ENCODE results near the gene ARHGAP27. TPM values are rescaled to one million over a fixed set of nuclear protein-coding genes. Genes with fewer than 3 reads are reported as not detected.
"Not testable (repeated sequence)": the region's sequence is repeated elsewhere in the genome, so short reads cannot be mapped to it uniquely, and the experiment has no call there.

The ARHGAP27 gene
- polyA plus RNA-seq, 1 donor, result 90.4 TPM

DNA sequence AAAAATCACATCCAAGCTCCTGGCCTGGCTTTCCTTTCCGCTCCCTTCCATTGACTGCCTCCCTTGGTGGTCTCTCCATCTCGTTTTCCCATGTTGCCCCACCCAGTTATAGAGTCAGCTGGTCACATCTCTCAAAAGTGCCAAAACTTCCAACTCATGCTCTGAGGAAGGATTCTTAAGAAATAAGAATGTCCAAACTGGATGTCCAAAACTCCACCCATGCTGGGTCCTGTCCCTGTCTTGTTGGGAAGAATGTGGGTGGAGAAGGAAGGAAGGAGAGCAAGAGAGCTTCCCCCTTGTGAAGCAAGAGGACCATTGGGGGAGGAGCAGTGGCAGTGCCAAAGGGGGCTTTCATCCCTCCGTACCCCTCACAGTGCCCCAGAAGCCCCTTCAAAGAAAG is 71.2 kb downstream of the ARHGAP27 start:
- H3K9me3 ChIP-seq (ENCODE audit: control insufficient read depth, low read depth, low read length), result no peaks in the 10 kb centered on the region
- H3K36me3 ChIP-seq (ENCODE audit: control insufficient read depth, insufficient read depth, low read length), result no peaks in the 10 kb centered on the region
- WGBS (ENCODE audit: insufficient coverage, low lambda C conversion rate), result 50% methylated on average over 1 of the region's 3 CpGs
- H3K27me3 ChIP-seq (ENCODE audit: control insufficient read depth, insufficient read depth, low read length), result peaks cover 19% of the 10 kb centered on the region
- H3K27ac ChIP-seq (ENCODE audit: low read length), result no peak overlapping the region
- DNase-seq, result no peak
- no peak overlapping the region for H3K4me3 ChIP-seq (ENCODE audit: low read length)
- H3K4me1 ChIP-seq (ENCODE audit: control insufficient read depth, insufficient read depth, low read length), result no peaks in the 10 kb centered on the region

DNA sequence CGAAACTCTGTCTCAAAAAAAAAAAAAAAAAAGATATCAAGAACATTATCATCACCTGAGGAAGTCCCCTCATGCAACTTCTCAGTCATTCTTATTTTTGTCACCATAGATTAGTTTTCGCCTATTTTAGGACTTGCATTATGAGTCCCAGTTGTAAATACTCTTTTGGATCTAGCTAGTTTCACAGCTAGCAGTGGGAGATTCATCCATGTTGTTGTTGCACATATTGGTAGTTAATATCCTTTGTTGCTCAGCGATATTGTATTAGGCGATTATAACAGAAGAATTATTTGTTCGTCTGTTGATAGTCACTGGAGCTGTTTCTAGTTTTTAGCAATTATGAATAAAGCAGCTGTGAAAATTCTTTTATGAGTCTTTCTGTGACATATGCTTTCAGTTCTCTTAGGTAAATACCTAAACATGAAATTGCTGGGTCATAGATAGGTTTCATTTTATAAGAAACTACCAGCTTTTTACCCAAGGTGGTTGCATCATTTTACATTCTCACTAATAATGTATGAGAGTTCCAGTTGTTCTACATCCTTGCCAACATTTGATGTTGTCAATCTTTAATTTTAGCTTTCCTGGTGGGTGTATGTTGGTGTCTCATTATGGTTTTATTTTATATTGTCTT is 75.2 kb downstream of the ARHGAP27 start:
- Histone ChIP-seq H3K4me3 (ENCODE audit: low read length) (no peak overlapping the region), H3K36me3 (ENCODE audit: control insufficient read depth, insufficient read depth, low read length) (no peaks in the 10 kb centered on the region), H3K4me1 (ENCODE audit: control insufficient read depth, insufficient read depth, low read length) (no peaks in the 10 kb centered on the region), H3K9me3 (ENCODE audit: control insufficient read depth, low read depth, low read length) (no peaks in the 10 kb centered on the region), H3K27ac (ENCODE audit: low read length) (no peak overlapping the region), H3K27me3 (ENCODE audit: control insufficient read depth, insufficient read depth, low read length) (peaks cover 13% of the 10 kb centered on the region)
- no CpG with 5 or more reads among the region's 5 CpGs for WGBS (ENCODE audit: insufficient coverage, low lambda C conversion rate)
- DNase-seq, result no peak

DNA sequence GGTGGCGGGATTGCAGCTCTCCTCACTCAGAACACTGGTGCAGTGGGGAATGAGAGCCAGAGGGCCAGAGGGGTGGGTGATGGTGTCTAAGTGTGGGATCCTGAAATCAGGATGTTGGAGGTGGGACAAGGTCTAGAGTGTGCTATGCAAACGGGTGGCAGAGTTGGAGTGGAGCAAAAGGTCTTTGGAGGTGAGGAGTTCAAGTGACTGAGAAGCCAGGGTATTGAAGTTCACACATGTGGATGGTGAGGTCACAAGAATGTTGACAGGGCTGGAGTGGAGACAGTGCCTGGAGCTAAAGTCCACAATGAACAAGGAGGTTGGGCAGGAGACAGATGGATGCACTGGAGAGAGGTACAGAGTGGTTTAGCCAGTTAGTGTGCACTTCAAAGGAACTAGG is 77.6 kb downstream of the ARHGAP27 start:
- no peak overlapping the region for H3K27ac ChIP-seq (ENCODE audit: low read length)
- H3K36me3 ChIP-seq (ENCODE audit: control insufficient read depth, insufficient read depth, low read length), result no peaks in the 10 kb centered on the region
- peak; percentile 35 to 46 for DNase-seq
- no peaks in the 10 kb centered on the region for H3K4me1 ChIP-seq (ENCODE audit: control insufficient read depth, insufficient read depth, low read length)
- WGBS (ENCODE audit: insufficient coverage, low lambda C conversion rate), result 14% methylated on average over 1 of the region's 2 CpGs
- H3K4me3 ChIP-seq (ENCODE audit: low read length), result no peak overlapping the region
- H3K27me3 ChIP-seq (ENCODE audit: control insufficient read depth, insufficient read depth, low read length), result no peaks in the 10 kb centered on the region
- H3K9me3 ChIP-seq (ENCODE audit: control insufficient read depth, low read depth, low read length), result no peaks in the 10 kb centered on the region

DNA sequence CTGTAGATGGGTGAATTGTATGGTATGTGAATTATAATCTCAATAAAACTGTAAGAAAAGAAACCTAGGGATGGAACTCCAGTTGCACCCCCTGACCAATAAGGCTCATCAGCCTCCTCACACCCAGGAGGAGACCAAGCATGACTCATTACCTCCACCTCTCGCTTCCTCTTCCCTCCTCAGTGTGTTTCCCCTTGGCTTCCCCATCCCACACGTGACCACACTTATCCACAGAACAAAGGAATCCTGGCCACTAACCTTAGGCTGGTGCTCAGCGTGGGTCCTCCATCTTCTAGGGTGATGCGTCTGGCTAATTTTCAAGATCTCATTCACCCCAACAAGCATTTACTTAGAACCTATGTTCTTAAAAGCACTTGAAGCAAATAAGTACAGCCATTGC is 79.6 kb downstream of the ARHGAP27 start:
- H3K27ac ChIP-seq (ENCODE audit: low read length), result no peak overlapping the region
- no peak for DNase-seq
- H3K36me3 ChIP-seq (ENCODE audit: control insufficient read depth, insufficient read depth, low read length), result no peaks in the 10 kb centered on the region
- no peaks in the 10 kb centered on the region for H3K4me1 ChIP-seq (ENCODE audit: control insufficient read depth, insufficient read depth, low read length)
- no peaks in the 10 kb centered on the region for H3K27me3 ChIP-seq (ENCODE audit: control insufficient read depth, insufficient read depth, low read length)
- no peak overlapping the region for H3K4me3 ChIP-seq (ENCODE audit: low read length)
- WGBS (ENCODE audit: insufficient coverage, low lambda C conversion rate), result 80% methylated on average over 1 of the region's 4 CpGs
- no peaks in the 10 kb centered on the region for H3K9me3 ChIP-seq (ENCODE audit: control insufficient read depth, low read depth, low read length)

DNA sequence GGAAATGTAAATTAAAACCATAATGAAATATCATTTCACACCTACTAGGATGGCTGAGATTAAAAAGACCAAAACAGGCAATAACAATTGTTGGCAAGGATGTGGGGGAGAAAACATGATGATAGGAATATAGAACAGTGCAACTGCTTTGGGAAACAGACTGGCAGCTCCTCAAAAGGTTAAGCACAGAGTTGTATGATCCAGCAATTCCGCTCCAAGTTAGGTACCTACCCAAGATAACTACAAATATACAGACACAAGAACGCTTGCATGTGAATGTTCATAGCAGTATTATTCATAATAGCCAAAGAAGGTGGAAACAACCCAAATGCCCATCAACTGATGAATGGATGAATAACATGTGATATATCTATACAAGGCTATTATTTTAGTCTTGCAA is 80.8 kb downstream of the ARHGAP27 start:
- no peak overlapping the region for H3K4me3 ChIP-seq (ENCODE audit: low read length)
- no peak overlapping the region for H3K27ac ChIP-seq (ENCODE audit: low read length)
- no peaks in the 10 kb centered on the region for H3K36me3 ChIP-seq (ENCODE audit: control insufficient read depth, insufficient read depth, low read length)
- H3K4me1 ChIP-seq (ENCODE audit: control insufficient read depth, insufficient read depth, low read length), result no peaks in the 10 kb centered on the region
- no peak for DNase-seq
- no CpG with 5 or more reads among the region's 2 CpGs for WGBS (ENCODE audit: insufficient coverage, low lambda C conversion rate)
- H3K27me3 ChIP-seq (ENCODE audit: control insufficient read depth, insufficient read depth, low read length), result no peaks in the 10 kb centered on the region
- H3K9me3 ChIP-seq (ENCODE audit: control insufficient read depth, low read depth, low read length), result no peaks in the 10 kb centered on the region

DNA sequence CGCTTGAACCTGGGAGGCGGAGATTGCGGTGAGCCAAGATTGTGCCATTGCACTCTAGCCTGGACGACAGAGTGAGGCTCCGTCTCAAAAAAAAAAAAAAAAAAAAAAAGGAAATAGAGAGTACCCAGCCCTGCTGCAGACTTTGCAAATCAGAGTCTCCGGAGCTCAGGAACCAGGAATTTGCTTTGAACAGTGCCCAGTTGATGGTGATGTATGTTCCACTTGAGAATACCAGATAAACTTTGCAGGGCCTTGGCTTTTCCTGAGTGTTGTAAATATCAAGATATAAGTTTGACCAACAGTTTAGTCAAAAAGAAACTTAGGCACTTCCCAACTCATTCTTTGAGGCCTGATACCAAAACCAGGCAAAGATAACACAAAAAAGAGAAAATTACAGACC is 85.2 kb downstream of the ARHGAP27 start:
- Histone ChIP-seq H3K4me1 (ENCODE audit: control insufficient read depth, insufficient read depth, low read length) (peaks cover 6% of the 10 kb centered on the region), H3K36me3 (ENCODE audit: control insufficient read depth, insufficient read depth, low read length) (no peaks in the 10 kb centered on the region), H3K27me3 (ENCODE audit: control insufficient read depth, insufficient read depth, low read length) (no peaks in the 10 kb centered on the region), H3K9me3 (ENCODE audit: control insufficient read depth, low read depth, low read length) (no peaks in the 10 kb centered on the region), H3K4me3 (ENCODE audit: low read length) (no peak overlapping the region), H3K27ac (ENCODE audit: low read length) (no peak overlapping the region)
- no CpG with 5 or more reads among the region's 6 CpGs for WGBS (ENCODE audit: insufficient coverage, low lambda C conversion rate)
- DNase-seq, result no peak

DNA sequence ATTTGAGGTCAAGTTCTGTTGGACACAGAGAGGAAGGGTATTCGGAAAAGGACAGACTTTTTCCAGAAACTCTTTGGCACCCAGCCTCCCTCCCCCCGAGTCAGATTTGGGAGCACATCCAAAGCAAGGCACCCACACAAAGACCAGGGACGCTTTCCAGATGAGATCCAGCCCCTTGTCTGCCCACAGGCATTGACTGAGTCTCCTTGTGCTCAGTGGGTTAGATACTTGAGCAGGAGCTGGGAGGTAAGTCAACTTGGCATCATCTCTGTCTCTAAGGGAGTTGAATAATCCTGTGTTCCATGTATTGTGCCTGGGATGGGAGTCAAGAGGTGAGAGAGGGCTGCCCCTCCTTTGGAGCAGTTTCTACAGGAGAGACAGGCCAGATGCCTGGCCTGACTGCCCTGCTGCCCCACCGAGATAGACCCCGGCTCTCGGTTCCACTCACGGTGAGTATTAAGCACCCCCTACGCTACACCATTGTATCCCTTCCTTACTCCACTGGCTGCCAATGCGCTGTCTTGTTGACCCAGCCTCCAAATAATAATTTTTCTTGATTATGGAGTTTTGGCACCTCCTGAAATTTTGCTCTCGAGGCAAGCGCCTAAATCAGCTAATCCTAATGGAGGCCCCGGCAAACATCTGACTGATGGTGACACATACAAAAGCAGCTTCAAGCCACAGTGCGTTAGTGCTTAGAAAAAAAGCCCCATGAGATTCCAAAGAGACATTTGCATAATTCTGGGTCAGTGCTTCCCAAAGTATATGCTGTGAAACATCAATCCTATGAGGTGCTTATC is 86.3 kb downstream of the ARHGAP27 start:
- Histone ChIP-seq H3K4me3 (ENCODE audit: low read length) (no peak overlapping the region), H3K27ac (ENCODE audit: low read length) (no peak overlapping the region), H3K9me3 (ENCODE audit: control insufficient read depth, low read depth, low read length) (no peaks in the 10 kb centered on the region), H3K27me3 (ENCODE audit: control insufficient read depth, insufficient read depth, low read length) (no peaks in the 10 kb centered on the region), H3K36me3 (ENCODE audit: control insufficient read depth, insufficient read depth, low read length) (no peaks in the 10 kb centered on the region), H3K4me1 (ENCODE audit: control insufficient read depth, insufficient read depth, low read length) (peaks cover 13% of the 10 kb centered on the region)
- DNase-seq, result no peak
- WGBS (ENCODE audit: insufficient coverage, low lambda C conversion rate), result 100% methylated on average over 2 of the region's 13 CpGs

DNA sequence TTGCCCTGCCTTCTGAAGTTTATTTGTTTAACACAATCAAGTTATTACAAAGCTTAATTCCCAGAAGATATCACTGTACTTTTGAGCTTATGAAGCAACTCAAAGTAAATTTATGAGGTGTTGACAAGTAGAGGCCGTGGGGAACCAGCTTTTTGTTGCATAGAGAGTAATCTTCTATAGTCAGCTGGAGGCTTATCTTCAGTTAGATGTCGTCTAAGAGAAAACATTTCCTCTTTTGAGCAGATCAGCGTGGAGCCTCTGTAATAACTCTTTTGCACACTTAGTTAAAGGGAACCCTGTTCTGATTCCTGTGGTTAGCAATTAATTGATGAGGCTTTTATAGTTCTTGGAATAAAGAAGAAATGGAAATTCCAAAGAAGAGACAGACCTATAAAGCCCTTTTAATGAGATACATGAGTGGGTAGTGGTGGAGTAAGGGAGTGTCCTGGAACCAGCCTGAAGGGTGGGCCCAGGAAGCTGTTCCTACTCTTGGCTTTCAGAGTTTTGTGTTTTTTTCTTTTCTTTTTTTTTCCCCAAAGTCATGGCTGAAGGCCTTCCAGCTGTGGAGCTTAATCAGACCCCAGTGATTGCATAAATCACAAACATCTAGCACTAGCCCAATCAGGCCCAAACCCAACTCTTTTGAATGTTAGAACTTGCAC is 87.0 kb downstream of the ARHGAP27 start:
- DNase-seq, result peak; percentile 42 to 63
- Histone ChIP-seq H3K27ac (ENCODE audit: low read length) (no peak overlapping the region), H3K36me3 (ENCODE audit: control insufficient read depth, insufficient read depth, low read length) (no peaks in the 10 kb centered on the region), H3K9me3 (ENCODE audit: control insufficient read depth, low read depth, low read length) (no peaks in the 10 kb centered on the region), H3K27me3 (ENCODE audit: control insufficient read depth, insufficient read depth, low read length) (no peaks in the 10 kb centered on the region), H3K4me3 (ENCODE audit: low read length) (no peak overlapping the region), H3K4me1 (ENCODE audit: control insufficient read depth, insufficient read depth, low read length) (peaks cover 13% of the 10 kb centered on the region)
- WGBS (ENCODE audit: insufficient coverage, low lambda C conversion rate), result 0% methylated on average over 1 of the region's 3 CpGs

DNA sequence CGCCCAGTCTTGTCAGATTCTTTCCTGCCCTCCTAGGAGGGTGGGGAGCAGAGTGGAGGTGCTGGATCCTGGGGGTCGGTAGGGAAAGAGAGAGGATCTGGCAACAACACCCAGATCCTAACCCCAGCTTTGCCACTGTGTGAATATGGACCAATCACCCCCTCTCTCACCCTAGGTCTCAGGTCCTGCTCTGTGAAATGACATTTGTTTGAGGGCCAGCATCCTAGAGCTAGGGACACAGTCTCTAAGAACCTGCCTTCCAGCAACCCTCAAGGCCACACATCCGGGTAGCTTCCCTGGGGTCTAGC is 87.5 kb downstream of the ARHGAP27 start:
- Histone ChIP-seq H3K4me3 (ENCODE audit: low read length) (no peak overlapping the region), H3K27ac (ENCODE audit: low read length) (no peak overlapping the region), H3K36me3 (ENCODE audit: control insufficient read depth, insufficient read depth, low read length) (no peaks in the 10 kb centered on the region), H3K9me3 (ENCODE audit: control insufficient read depth, low read depth, low read length) (no peaks in the 10 kb centered on the region), H3K4me1 (ENCODE audit: control insufficient read depth, insufficient read depth, low read length) (peaks cover 13% of the 10 kb centered on the region), H3K27me3 (ENCODE audit: control insufficient read depth, insufficient read depth, low read length) (no peaks in the 10 kb centered on the region)
- WGBS (ENCODE audit: insufficient coverage, low lambda C conversion rate), result 40% methylated on average over 1 of the region's 3 CpGs
- no peak for DNase-seq

DNA sequence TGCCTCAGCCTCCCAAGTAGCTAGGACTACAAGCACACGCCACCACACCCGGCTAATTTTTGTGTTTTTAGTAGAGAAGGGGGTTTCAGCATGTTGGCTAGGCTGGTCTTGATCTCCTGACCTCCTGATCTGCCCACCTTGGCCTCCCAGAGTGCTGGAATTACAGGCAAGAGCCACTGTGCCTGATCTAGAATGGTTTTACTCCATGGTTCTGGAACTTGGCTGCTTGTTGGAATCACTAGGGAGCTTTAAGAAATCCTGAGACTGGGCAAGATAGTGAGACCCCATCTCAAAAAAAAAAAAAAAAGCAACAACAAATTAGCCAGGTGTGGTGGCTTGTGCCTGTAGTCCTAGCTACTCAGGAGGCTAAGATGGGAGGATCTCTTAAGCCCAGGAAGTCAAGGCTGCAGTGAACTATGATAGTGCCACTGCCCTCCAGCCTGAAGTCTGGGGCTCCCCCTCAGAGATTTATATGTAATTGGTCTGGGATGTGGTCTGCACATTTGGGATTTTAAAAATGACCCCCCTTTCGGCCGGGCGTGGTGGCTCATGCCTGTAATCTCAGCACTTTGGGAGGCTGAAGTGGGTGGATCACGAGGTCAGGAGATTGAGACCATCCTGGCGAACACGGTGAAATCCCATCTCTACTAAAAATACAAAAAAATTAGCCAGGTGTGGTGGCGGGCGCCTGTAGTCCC is 88.6 kb downstream of the ARHGAP27 start:
- WGBS (ENCODE audit: insufficient coverage, low lambda C conversion rate), result no CpG with 5 or more reads among the region's 10 CpGs
- not testable (repeated sequence) for DNase-seq; H3K9me3 ChIP-seq (ENCODE audit: control insufficient read depth, low read depth, low read length); H3K4me3 ChIP-seq (ENCODE audit: low read length); H3K27me3 ChIP-seq (ENCODE audit: control insufficient read depth, insufficient read depth, low read length); H3K27ac ChIP-seq (ENCODE audit: low read length); H3K36me3 ChIP-seq (ENCODE audit: control insufficient read depth, insufficient read depth, low read length)
- H3K4me1 ChIP-seq (ENCODE audit: control insufficient read depth, insufficient read depth, low read length), result peaks cover 13% of the 10 kb centered on the region

Measured in large intestine (tissue), 3 donors.